Muscle layer of colon (tissue), 2 donors: ENCODE measurements around the gene KIF21A.

Experiments used
- H3K27ac ChIP-seq: one replicate; pipeline ENCODE4 v1.7.0; 2013; ENCODE audit warnings: low read depth, mild to moderate bottlenecking, low read length, moderate library complexity
- H3K27me3 ChIP-seq, 2 donors: one replicate each; pipeline ENCODE4 v1.7.0; 2013; ENCODE audit warnings: low read length in 2 of 2, mild to moderate bottlenecking in 2 of 2; ENCODE audit not compliant: insufficient read depth in 2 of 2, control insufficient read depth in 1 of 2
- H3K36me3 ChIP-seq: one replicate; pipeline ENCODE4 v1.7.0; 2013; ENCODE audit warnings: mild to moderate bottlenecking, low read length; ENCODE audit not compliant: insufficient read depth
- H3K4me1 ChIP-seq: one replicate; pipeline ENCODE4 v1.7.0; 2013; ENCODE audit warnings: mild to moderate bottlenecking, low read length; ENCODE audit not compliant: insufficient read depth
- H3K4me3 ChIP-seq, 2 donors: one replicate each; pipeline ENCODE4 v1.7.0; 2013; ENCODE audit warnings: low read length in 2 of 2, low read depth in 1 of 2, mild to moderate bottlenecking in 1 of 2, moderate library complexity in 1 of 2
- H3K9ac ChIP-seq: one replicate; pipeline ENCODE4 v1.7.0; 2013; ENCODE audit warnings: low read length
- H3K9me3 ChIP-seq: one replicate; pipeline ENCODE4 v1.7.0; 2013; ENCODE audit warnings: mild to moderate bottlenecking, low read length
- donor health status: abdominal sarcoma.
- donor health status: Adenocarcinoma of cecum.

Gene KIF21A

GRCh38 chr12:39332661-39333175 is 110.2 kb downstream of the KIF21A start:
- H3K9ac ChIP-seq, result no peak overlapping the region
- H3K4me1 ChIP-seq, result no peaks in the 10 kb centered on the region
- no peaks in the 10 kb centered on the region for H3K9me3 ChIP-seq
- no peaks in the 10 kb centered on the region for H3K27me3 ChIP-seq
- H3K27ac ChIP-seq, result no peak overlapping the region
- peaks cover 4% of the 10 kb centered on the region for H3K36me3 ChIP-seq
- no peak overlapping the region for H3K4me3 ChIP-seq

- H3K9me3 ChIP-seq, result no peaks in the 10 kb centered on the region
- H3K4me1 ChIP-seq, result no peaks in the 10 kb centered on the region
- no peak overlapping the region for H3K9ac ChIP-seq
- peaks cover 4% of the 10 kb centered on the region for H3K36me3 ChIP-seq
- H3K27me3 ChIP-seq, result no peaks in the 10 kb centered on the region
- H3K4me3 ChIP-seq, result no peak overlapping the region
- no peak overlapping the region for H3K27ac ChIP-seq
These were observed 111.2 kb downstream of the KIF21A start for GRCh38 chr12:39331539-39332261.

GRCh38 chr12:39329876-39330275 is 113.0 kb downstream of the KIF21A start:
- Histone ChIP-seq H3K4me3 (no peak overlapping the region), H3K27me3 (no peaks in the 10 kb centered on the region), H3K4me1 (no peaks in the 10 kb centered on the region), H3K36me3 (peaks cover 4% of the 10 kb centered on the region), H3K9me3 (no peaks in the 10 kb centered on the region), H3K27ac (no peak overlapping the region), H3K9ac (no peak overlapping the region)

- H3K27ac ChIP-seq, result no peak overlapping the region
- no peaks in the 10 kb centered on the region for H3K4me1 ChIP-seq
- no peak overlapping the region for H3K4me3 ChIP-seq
- no peaks in the 10 kb centered on the region for H3K27me3 ChIP-seq
- no peaks in the 10 kb centered on the region for H3K9me3 ChIP-seq
- no peak overlapping the region for H3K9ac ChIP-seq
- peaks cover 4% of the 10 kb centered on the region for H3K36me3 ChIP-seq
These were observed 113.9 kb downstream of the KIF21A start for GRCh38 chr12:39329018-39329417.

- no peaks in the 10 kb centered on the region for H3K4me1 ChIP-seq
- no peaks in the 10 kb centered on the region for H3K27me3 ChIP-seq
- no peak overlapping the region for H3K9ac ChIP-seq
- no peaks in the 10 kb centered on the region for H3K9me3 ChIP-seq
- peaks cover 4% of the 10 kb centered on the region for H3K36me3 ChIP-seq
- no peak overlapping the region for H3K27ac ChIP-seq
- no peak overlapping the region for H3K4me3 ChIP-seq
These were observed 115.0 kb downstream of the KIF21A start for GRCh38 chr12:39327965-39328364.

DNA sequence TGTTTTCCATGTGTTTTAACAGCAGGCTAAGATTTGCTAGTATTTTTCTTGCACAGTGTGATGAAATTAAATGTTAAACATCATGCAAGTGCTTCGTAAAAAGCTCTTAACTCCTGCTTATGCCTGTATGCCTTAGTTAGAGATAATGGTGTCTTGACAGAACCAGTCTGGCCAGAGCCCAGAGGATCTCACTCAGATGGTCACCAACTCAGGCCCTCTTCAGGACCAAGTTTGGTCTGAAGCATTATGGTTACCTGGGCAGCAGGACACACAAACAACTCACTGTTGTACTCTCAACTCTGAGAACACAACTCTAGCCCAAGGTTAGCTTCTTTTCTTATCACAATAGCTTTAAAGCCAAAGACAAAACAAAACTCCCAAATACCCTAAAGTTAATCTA is 115.4 kb downstream of the KIF21A start:
- no peaks in the 10 kb centered on the region for H3K9me3 ChIP-seq
- H3K9ac ChIP-seq, result no peak overlapping the region
- no peak overlapping the region for H3K27ac ChIP-seq
- H3K4me3 ChIP-seq, result no peak overlapping the region
- no peaks in the 10 kb centered on the region for H3K27me3 ChIP-seq
- H3K36me3 ChIP-seq, result peaks cover 4% of the 10 kb centered on the region
- no peaks in the 10 kb centered on the region for H3K4me1 ChIP-seq

DNA sequence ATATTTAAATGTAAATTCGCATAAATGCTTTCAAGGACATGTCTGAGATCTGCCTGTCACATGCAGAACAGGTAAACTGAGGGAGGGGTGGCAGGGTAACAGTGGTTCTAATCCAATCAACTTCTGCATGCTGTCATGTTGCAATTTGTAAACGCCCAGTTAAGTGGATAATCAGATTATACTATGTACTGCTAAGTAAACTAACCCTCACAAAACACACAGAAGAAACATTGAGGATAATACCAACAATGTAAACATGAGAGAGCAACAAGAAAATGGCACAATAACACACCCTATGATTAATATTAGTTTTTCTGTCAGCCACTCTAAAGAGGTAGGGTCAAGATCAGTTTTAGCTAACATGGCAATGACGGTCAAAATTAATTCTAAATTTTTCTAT is 123.7 kb downstream of the KIF21A start:
- Histone ChIP-seq H3K4me1 (no peaks in the 10 kb centered on the region), H3K4me3 (no peak overlapping the region), H3K9ac (no peak overlapping the region), H3K27ac (no peak overlapping the region), H3K27me3 (no peaks in the 10 kb centered on the region), H3K9me3 (no peaks in the 10 kb centered on the region), H3K36me3 (no peaks in the 10 kb centered on the region)

DNA sequence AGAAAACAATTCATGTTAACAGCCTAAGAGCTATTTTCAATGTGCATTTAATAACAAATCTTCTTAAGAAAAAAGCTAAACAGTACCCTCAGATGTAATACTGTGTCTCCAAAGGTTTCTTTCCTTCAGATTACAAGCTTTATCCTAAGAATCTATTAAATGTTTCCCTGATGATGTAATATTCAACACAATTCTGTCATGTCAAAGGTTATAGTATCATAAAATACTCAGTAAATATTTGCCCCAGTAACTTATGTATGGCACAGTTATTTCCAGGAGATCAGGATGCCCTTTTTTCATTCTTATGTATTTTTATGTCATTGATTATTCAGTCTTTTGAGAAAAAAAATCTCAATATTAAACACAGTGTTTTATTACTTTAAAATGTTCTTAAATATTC is 128.4 kb downstream of the KIF21A start:
- no peak overlapping the region for H3K4me3 ChIP-seq
- H3K9me3 ChIP-seq, result no peaks in the 10 kb centered on the region
- no peaks in the 10 kb centered on the region for H3K27me3 ChIP-seq
- no peak overlapping the region for H3K9ac ChIP-seq
- H3K4me1 ChIP-seq, result no peaks in the 10 kb centered on the region
- H3K27ac ChIP-seq, result no peak overlapping the region
- no peaks in the 10 kb centered on the region for H3K36me3 ChIP-seq

GRCh38 chr12:39309516-39309915 is 133.4 kb downstream of the KIF21A start:
- Histone ChIP-seq H3K9ac (no peak overlapping the region), H3K27me3 (no peaks in the 10 kb centered on the region), H3K27ac (no peak overlapping the region), H3K9me3 (no peaks in the 10 kb centered on the region), H3K4me3 (no peak overlapping the region), H3K4me1 (no peaks in the 10 kb centered on the region), H3K36me3 (no peaks in the 10 kb centered on the region)

GRCh38 chr12:39301422-39301821 is 141.5 kb downstream of the KIF21A start:
- Histone ChIP-seq H3K36me3 (no peaks in the 10 kb centered on the region), H3K27ac (no peak overlapping the region), H3K27me3 (no peaks in the 10 kb centered on the region), H3K4me3 (no peak overlapping the region), H3K4me1 (no peaks in the 10 kb centered on the region), H3K9ac (no peak overlapping the region), H3K9me3 (no peaks in the 10 kb centered on the region)

- no peaks in the 10 kb centered on the region for H3K4me1 ChIP-seq
- no peak overlapping the region for H3K27ac ChIP-seq
- no peaks in the 10 kb centered on the region for H3K9me3 ChIP-seq
- H3K9ac ChIP-seq, result no peak overlapping the region
- H3K4me3 ChIP-seq, result no peak overlapping the region
- H3K27me3 ChIP-seq, result no peaks in the 10 kb centered on the region
- H3K36me3 ChIP-seq, result no peaks in the 10 kb centered on the region
These were observed 142.1 kb downstream of the KIF21A start for GRCh38 chr12:39300799-39301198.

DNA sequence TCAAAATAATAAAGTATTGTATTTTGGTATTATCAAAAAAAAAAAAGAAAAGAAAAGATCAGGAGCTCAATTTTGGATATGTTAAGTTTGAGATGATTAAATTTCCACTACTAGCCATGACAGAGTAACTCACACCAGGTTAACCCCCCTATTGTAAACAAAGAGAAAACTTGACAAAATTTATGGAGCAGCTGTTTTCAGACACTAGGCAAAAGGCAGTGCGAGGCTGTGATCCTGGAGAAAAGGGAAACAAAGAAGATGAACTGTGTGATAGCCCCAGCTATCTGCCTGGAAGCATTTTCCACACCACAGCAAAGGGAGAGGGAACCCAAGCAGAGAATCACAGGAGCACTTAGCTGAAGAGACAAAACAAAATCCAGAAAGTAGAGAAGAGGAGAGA is 145.0 kb downstream of the KIF21A start:
- H3K4me3 ChIP-seq, result no peak overlapping the region
- no peaks in the 10 kb centered on the region for H3K27me3 ChIP-seq
- no peak overlapping the region for H3K9ac ChIP-seq
- H3K27ac ChIP-seq, result no peak overlapping the region
- H3K4me1 ChIP-seq, result no peaks in the 10 kb centered on the region
- no peaks in the 10 kb centered on the region for H3K9me3 ChIP-seq
- H3K36me3 ChIP-seq, result no peaks in the 10 kb centered on the region
